Esophagus (tissue), 2 donors: Measurements from ENCODE around the gene PRX. TPM values are rescaled to one million over a fixed set of nuclear protein-coding genes. Genes with fewer than 3 reads are reported as not detected.
"Not testable (repeated sequence)": the region's sequence is repeated elsewhere in the genome, so short reads cannot be mapped to it uniquely, and the experiment has no call there.

Experiments
- H3K27ac ChIP-seq, 2 donors: one replicate each; pipeline ENCODE4 v1.5.1; 2013; ENCODE audit warnings: low read depth in 2 of 2, mild to moderate bottlenecking in 2 of 2, inconsistent platforms in 1 of 2, low read length in 1 of 2, moderate library complexity in 1 of 2
- H3K27me3 ChIP-seq, 2 donors: one replicate each; pipeline ENCODE4 v1.6.1; 2013; ENCODE audit warnings: low read length in 2 of 2, control low read depth in 1 of 2, mild to moderate bottlenecking in 1 of 2; ENCODE audit not compliant: insufficient read depth in 2 of 2, control insufficient read depth in 1 of 2
- H3K36me3 ChIP-seq, 2 donors: one replicate each; pipeline ENCODE4 v1.6.1; 2013; ENCODE audit warnings: low read length in 1 of 2; ENCODE audit not compliant: control insufficient read depth in 2 of 2, insufficient read depth in 2 of 2
- H3K4me1 ChIP-seq, 2 donors: one replicate each; pipeline ENCODE4 v1.6.1; 2013; ENCODE audit warnings: low read length in 1 of 2; ENCODE audit not compliant: control insufficient read depth in 2 of 2, insufficient read depth in 2 of 2
- H3K4me3 ChIP-seq, 2 donors: one replicate each; pipeline ENCODE4 v1.5.1; 2013; ENCODE audit warnings: low read length in 2 of 2, mild to moderate bottlenecking in 2 of 2, low read depth in 1 of 2, moderate library complexity in 1 of 2
- H3K9me3 ChIP-seq, 2 donors: one replicate each; pipeline ENCODE4 v1.6.1; 2013; ENCODE audit warnings: mild to moderate bottlenecking in 2 of 2, low read depth in 1 of 2, low read length in 1 of 2, moderate library complexity in 1 of 2; ENCODE audit not compliant: control insufficient read depth in 2 of 2, insufficient read depth in 1 of 2
- WGBS, 2 donors: extraction: QIAGEN DNeasy Blood & Tissue Kit; methylation state at CpG; one replicate each; pipeline ENCODE4 v1.1.7; 2013; 5-methylcytosine and 5-hydroxymethylcytosine counted together
- polyA plus RNA-seq, 2 donors: library from polyadenylated mRNA; stranded (reverse); fragments of 200-250 nt; gene quantifications; one replicate each; pipeline ENCODE4 v1.2.3, GENCODE V29; 2013
- donor health status: healthy with polysubstance abuse.
- donor health status: Bipolar disorder and iron deficiency.

The PRX gene
- polyA plus RNA-seq, 2 donors, result 1.0 to 1.1 TPM

- H3K9me3 ChIP-seq, result no peaks in the 10 kb centered on the region
- no peak overlapping the region for H3K4me3 ChIP-seq
- no peaks in the 10 kb centered on the region for H3K27me3 ChIP-seq
- no peak overlapping the region for H3K27ac ChIP-seq
- peaks cover 0 to 2% of the 10 kb centered on the region in 2 donors for H3K4me1 ChIP-seq
- peaks cover 11 to 14% of the 10 kb centered on the region in 2 donors for H3K36me3 ChIP-seq
- 79 to 85% methylated on average over 11 of the region's 11 CpGs for WGBS, 2 donors
Measured at GRCh38 chr19:40441719-40442253, 28.6 kb upstream of the PRX start.

GRCh38 chr19:40438284-40438683, 25.1 kb upstream of the PRX start:
- peaks cover 11 to 14% of the 10 kb centered on the region in 2 donors for H3K36me3 ChIP-seq
- H3K4me1 ChIP-seq, result peaks cover 2% of the 10 kb centered on the region in 2 donors
- 93 to 96% methylated on average over 3 of the region's 3 CpGs for WGBS, 2 donors
- H3K27me3 ChIP-seq, result no peaks in the 10 kb centered on the region
- no peaks in the 10 kb centered on the region for H3K9me3 ChIP-seq
- H3K4me3 ChIP-seq, result no peak overlapping the region
- no peak overlapping the region for H3K27ac ChIP-seq

- H3K4me1 ChIP-seq, result peaks cover 2% of the 10 kb centered on the region in 2 donors
- no peaks in the 10 kb centered on the region for H3K9me3 ChIP-seq
- H3K27ac ChIP-seq, result peak overlapping the region; percentile 94 to 99
- WGBS, 2 donors, result 2% methylated on average over 49 to 50 of the region's 50 CpGs
- H3K27me3 ChIP-seq, result no peaks in the 10 kb centered on the region
- H3K4me3 ChIP-seq, result peak overlapping the region; percentile 36 to 63
- H3K36me3 ChIP-seq, result no peaks in the 10 kb centered on the region
Measured at GRCh38 chr19:40433391-40434216, 20.4 kb upstream of the PRX start.

- H3K27me3 ChIP-seq, H3K9me3 ChIP-seq, H3K4me1 ChIP-seq, H3K36me3 ChIP-seq: not testable (repeated sequence)
- 40 to 46% methylated on average over 7 of the region's 7 CpGs for WGBS, 2 donors
- Histone ChIP-seq H3K27ac (peak overlapping the region; percentile 94 to 99), H3K4me3 (peak overlapping the region in 1 of 2 donors; percentile 63)
Measured at GRCh38 chr19:40432760-40433159, 19.6 kb upstream of the PRX start.

GRCh38 chr19:40431698-40432097, 18.5 kb upstream of the PRX start:
- H3K4me3 ChIP-seq, result no peak overlapping the region
- H3K27ac ChIP-seq, result no peak overlapping the region
- 89 to 95% methylated on average over 3 of the region's 3 CpGs for WGBS, 2 donors

GRCh38 chr19:40430242-40430641, 17.1 kb upstream of the PRX start:
- H3K27me3 ChIP-seq, H3K9me3 ChIP-seq, H3K4me3 ChIP-seq, H3K4me1 ChIP-seq, H3K36me3 ChIP-seq, H3K27ac ChIP-seq: not testable (repeated sequence)
- WGBS, 2 donors, result 87 to 89% methylated on average over 10 of the region's 10 CpGs

More at GRCh38 chr19:40431698-40432097, 18.5 kb upstream of the PRX start:
- Histone ChIP-seq H3K36me3 (no peaks in the 10 kb centered on the region), H3K9me3 (no peaks in the 10 kb centered on the region), H3K4me1 (peaks cover 2% of the 10 kb centered on the region in 2 donors), H3K27me3 (no peaks in the 10 kb centered on the region)

GRCh38 chr19:40428197-40428596, 15.0 kb upstream of the PRX start:
- H3K27me3 ChIP-seq, H3K27ac ChIP-seq, H3K4me1 ChIP-seq, H3K9me3 ChIP-seq, H3K4me3 ChIP-seq, H3K36me3 ChIP-seq: not testable (repeated sequence)
- 93 to 94% methylated on average over 7 of the region's 7 CpGs for WGBS, 2 donors

- 0% methylated on average over 73 to 75 of the region's 75 CpGs for WGBS, 2 donors
- peaks cover 3 to 11% of the 10 kb centered on the region in 2 donors for H3K4me1 ChIP-seq
- peak within 1 kb of the TSS; percentile 99 to 100 for H3K27ac ChIP-seq
- peaks cover 0 to 11% of the 10 kb centered on the region in 2 donors for H3K36me3 ChIP-seq
- peak within 1 kb of the TSS; percentile 80 to 88 for H3K4me3 ChIP-seq
- H3K27me3 ChIP-seq, result no peaks in the 10 kb centered on the region
- no peaks in the 10 kb centered on the region for H3K9me3 ChIP-seq
Measured at GRCh38 chr19:40425450-40426287, 12.5 kb upstream of the PRX start, which contains the start of gene SERTAD1. Gene SERTAD1 (minus strand): TSS chr19:40425992. CDS start chr19:40423546, 2,446 bp downstream.

- Histone ChIP-seq H3K27ac (peak overlapping the region; percentile 99 to 100), H3K36me3 (peaks cover 0 to 11% of the 10 kb centered on the region in 2 donors), H3K9me3 (no peaks in the 10 kb centered on the region), H3K4me1 (peaks cover 3 to 11% of the 10 kb centered on the region in 2 donors), H3K4me3 (peak overlapping the region; percentile 80 to 88), H3K27me3 (no peaks in the 10 kb centered on the region)
- WGBS, 2 donors, result 1% methylated on average over 27 to 28 of the region's 28 CpGs
Measured at GRCh38 chr19:40424637-40425449, 11.7 kb upstream of the PRX start.
